Pancreas (tissue), 10 donors: ENCODE measurements around the gene TGFB2. TPM values are rescaled to one million over a fixed set of nuclear protein-coding genes. Genes with fewer than 3 reads are reported as not detected.

Experiments
- ATAC-seq, 4 donors: fragments of 200-7000 bp; cut with Tn5 transposase; one replicate each; pipeline versions ENCODE4 v1.8.0 to v1.9.1; 2020; ENCODE audit warnings: mild to moderate bottlenecking in 4 of 4, moderate library complexity in 4 of 4
- DNase-seq, 6 donors: peaks; one replicate each; pipeline ENCODE4 v3.0.0-alpha.2; 2020
- FAIRE-seq: peaks from 2 replicates; lab custom pipeline; 2012; peaks lifted over from hg19 to GRCh38; lab: Jason Lieb, UNC
- H3K27ac ChIP-seq, 4 donors: fragments of 200-600 bp; sonication (generic); 1 replicate in 3 of 4; 2 replicates in 1 of 4; pipeline versions ENCODE4 v1.5.0 to v1.8.0; 2020
- H3K27me3 ChIP-seq, 4 donors: fragments of 200-600 bp; one replicate each; pipeline ENCODE4 v1.8.0; 2021
- H3K36me3 ChIP-seq, 3 donors: fragments of 200-600 bp; sonication (generic) in 1 of 3; one replicate each; pipeline versions ENCODE4 v1.5.0 to v1.8.0; 2020 to 2021
- H3K4me1 ChIP-seq, 3 donors: fragments of 200-600 bp; one replicate each; pipeline ENCODE4 v1.8.0; 2021
- H3K4me3 ChIP-seq, 4 donors: fragments of 200-600 bp; sonication (generic) in 2 of 4; one replicate each; pipeline versions ENCODE4 v1.5.0 to v1.8.0; 2020 to 2021
- H3K9me3 ChIP-seq, 4 donors: fragments of 200-600 bp; one replicate each; pipeline ENCODE4 v1.8.0; 2021
- CTCF ChIP-seq, 4 donors: fragments of 200-600 bp; sonication (generic) in 3 of 4; IDR thresholded peaks; one replicate each; pipeline versions ENCODE4 v1.5.0 to v1.8.0; 2021; ENCODE audit warnings: antibody characterized with exemption in 4 of 4
- WGBS, 2 donors: extraction: QIAGEN DNeasy Blood & Tissue Kit; methylation state at CpG; one replicate each; pipeline ENCODE4 v1.1.7; 2013; 5-methylcytosine and 5-hydroxymethylcytosine counted together
- intact Hi-C, 3 donors: fragments of 100-400 bp; cut with DNase I; formaldehyde crosslinking; loops; one replicate each; pipeline versions ENCODE4 v1.11.1 to v1.14.2; 2022
- polyA plus RNA-seq, 2 donors: library from polyadenylated mRNA; stranded (reverse); fragments of 200-250 nt; gene quantifications; one replicate each; pipeline ENCODE4 v1.2.3, GENCODE V29; 2013
- total RNA-seq, 6 donors: library from RNA; stranded (reverse); fragmentation: NEBNext Ultra II Directional in 4 of 6; extraction: Animal tissue kit (Norgen Biotek cat#: 25700) in 4 of 6; gene quantifications; one replicate each; pipeline versions ENCODE4 v1.2.1 to v1.2.4, GENCODE V29; 2021 to 2023
- donor health status: healthy with polysubstance abuse.
- donor health status: DM: no; HTN: no; CAD: no; lungs with moderate emphysema.
- donor health status: DM: no; HTN: no; CAD: no.
- donor health status: control.
- donor health status: control.
- donor health status: Bipolar disorder and iron deficiency.
- donor health status: DM: yes; HTN: yes; CAD: no.
- donor health status: DM: no; HTN: no; CAD: no.
- donor health status: DM: no; HTN: no; CAD: no.
- donor health status: DM: yes; HTN: yes; CAD: no.

TGFB2 gene
- total and polyA plus RNA-seq, 8 donors = 1.6 to 20.3 (median 2.9) TPM

GRCh38 chr1:218481116-218481775 is 136.1 kb downstream of the TGFB2 start:
- TF ChIP-seq CTCF (IDR thresholded peaks at IDR 0.05) = no peak
- H3K27me3 ChIP-seq = no peaks in the 10 kb centered on the region
- no peaks in the 10 kb centered on the region for H3K9me3 ChIP-seq
- H3K27ac ChIP-seq = peak overlapping the region in 2 of 4 donors; percentile 15 to 61
- peak in 1 of 4 donors; percentile 15 for ATAC-seq
- WGBS, 2 donors = 47 to 62% methylated on average over 3 of the region's 3 CpGs
- no peaks in the 10 kb centered on the region for H3K36me3 ChIP-seq
- no peak overlapping the region for H3K4me3 ChIP-seq
- DNase-seq = no peak
- peaks cover 0 to 15% (median 0%) of the 10 kb centered on the region in 3 donors for H3K4me1 ChIP-seq
- intact Hi-C loops = no loop called here
- FAIRE-seq = no peak

DNA sequence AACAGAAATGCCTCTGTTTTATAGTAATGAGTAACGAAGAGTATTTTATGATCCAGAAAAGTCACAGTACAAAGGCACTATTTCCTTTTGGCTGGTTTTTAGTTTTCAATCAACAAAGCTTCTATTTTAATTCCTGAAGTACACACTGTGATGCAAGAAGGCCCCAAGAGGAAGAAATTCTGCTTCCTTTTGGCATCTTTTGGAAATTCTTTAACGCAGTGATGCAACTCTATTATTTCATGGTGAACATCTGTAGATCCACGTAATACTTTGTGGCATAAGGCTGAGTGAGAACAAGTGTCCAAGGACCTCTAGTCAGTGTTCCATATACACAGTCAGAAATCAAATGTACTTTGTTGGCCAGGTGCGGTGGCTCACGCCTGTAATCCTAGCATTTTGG is 137.5 kb downstream of the TGFB2 start:
- no peak for TF ChIP-seq CTCF (IDR thresholded peaks at IDR 0.05)
- intact Hi-C loops = no loop called here
- peaks cover 0 to 15% (median 0%) of the 10 kb centered on the region in 3 donors for H3K4me1 ChIP-seq
- DNase-seq = no peak
- no peaks in the 10 kb centered on the region for H3K9me3 ChIP-seq
- WGBS, 2 donors = 67 to 76% methylated on average over 5 of the region's 5 CpGs
- ATAC-seq = peak in 2 of 4 donors; percentile 12 to 22
- H3K36me3 ChIP-seq = no peaks in the 10 kb centered on the region
- H3K4me3 ChIP-seq = no peak overlapping the region
- FAIRE-seq = no peak
- no peaks in the 10 kb centered on the region for H3K27me3 ChIP-seq
- H3K27ac ChIP-seq = peak overlapping the region in 1 of 4 donors; percentile 6

- Histone ChIP-seq H3K27me3 (no peaks in the 10 kb centered on the region), H3K4me3 (no peak overlapping the region), H3K4me1 (peaks cover 0 to 13% (median 0%) of the 10 kb centered on the region in 3 donors), H3K36me3 (no peaks in the 10 kb centered on the region), H3K9me3 (no peaks in the 10 kb centered on the region), H3K27ac (no peak overlapping the region)
- TF ChIP-seq CTCF (IDR thresholded peaks at IDR 0.05) = no peak
- intact Hi-C loops = no loop called here
- FAIRE-seq = no peak
- 84 to 97% methylated on average over 2 of the region's 2 CpGs for WGBS, 2 donors
- DNase-seq = no peak
- no peak for ATAC-seq
Measured at GRCh38 chr1:218485241-218485928, 140.2 kb downstream of the TGFB2 start.

GRCh38 chr1:218488531-218488930 is 143.4 kb downstream of the TGFB2 start:
- intact Hi-C loops = no loop called here
- no peaks in the 10 kb centered on the region for H3K36me3 ChIP-seq
- no peak for ATAC-seq
- peaks cover 0 to 5% (median 0%) of the 10 kb centered on the region in 3 donors for H3K4me1 ChIP-seq
- no peaks in the 10 kb centered on the region for H3K9me3 ChIP-seq
- FAIRE-seq = no peak
- no peak for DNase-seq
- no peak overlapping the region for H3K27ac ChIP-seq
- H3K27me3 ChIP-seq = no peaks in the 10 kb centered on the region
- WGBS, 2 donors = 67 to 70% methylated on average over 3 of the region's 3 CpGs
- no peak overlapping the region for H3K4me3 ChIP-seq
- TF ChIP-seq CTCF (IDR thresholded peaks at IDR 0.05) = no peak

- no peak for DNase-seq
- Histone ChIP-seq H3K4me1 (peaks cover 0 to 5% (median 0%) of the 10 kb centered on the region in 3 donors), H3K36me3 (no peaks in the 10 kb centered on the region), H3K27me3 (no peaks in the 10 kb centered on the region), H3K4me3 (no peak overlapping the region), H3K9me3 (no peaks in the 10 kb centered on the region), H3K27ac (no peak overlapping the region)
- WGBS, 2 donors = 67 to 74% methylated on average over 3 of the region's 3 CpGs
- FAIRE-seq = no peak
- no peak for TF ChIP-seq CTCF (IDR thresholded peaks at IDR 0.05)
- ATAC-seq = no peak
- intact Hi-C loops = no loop called here
Measured at GRCh38 chr1:218488986-218489385, 143.8 kb downstream of the TGFB2 start.
